ENCODE measurements around the gene VBP1.
A peak's percentile ranks its signal among the peaks of the same experiment; 100 is the strongest.
"Not testable (repeated sequence)": the region's sequence is repeated elsewhere in the genome, so short reads cannot be mapped to it uniquely, and the experiment has no call there.

The VBP1 gene

DNA sequence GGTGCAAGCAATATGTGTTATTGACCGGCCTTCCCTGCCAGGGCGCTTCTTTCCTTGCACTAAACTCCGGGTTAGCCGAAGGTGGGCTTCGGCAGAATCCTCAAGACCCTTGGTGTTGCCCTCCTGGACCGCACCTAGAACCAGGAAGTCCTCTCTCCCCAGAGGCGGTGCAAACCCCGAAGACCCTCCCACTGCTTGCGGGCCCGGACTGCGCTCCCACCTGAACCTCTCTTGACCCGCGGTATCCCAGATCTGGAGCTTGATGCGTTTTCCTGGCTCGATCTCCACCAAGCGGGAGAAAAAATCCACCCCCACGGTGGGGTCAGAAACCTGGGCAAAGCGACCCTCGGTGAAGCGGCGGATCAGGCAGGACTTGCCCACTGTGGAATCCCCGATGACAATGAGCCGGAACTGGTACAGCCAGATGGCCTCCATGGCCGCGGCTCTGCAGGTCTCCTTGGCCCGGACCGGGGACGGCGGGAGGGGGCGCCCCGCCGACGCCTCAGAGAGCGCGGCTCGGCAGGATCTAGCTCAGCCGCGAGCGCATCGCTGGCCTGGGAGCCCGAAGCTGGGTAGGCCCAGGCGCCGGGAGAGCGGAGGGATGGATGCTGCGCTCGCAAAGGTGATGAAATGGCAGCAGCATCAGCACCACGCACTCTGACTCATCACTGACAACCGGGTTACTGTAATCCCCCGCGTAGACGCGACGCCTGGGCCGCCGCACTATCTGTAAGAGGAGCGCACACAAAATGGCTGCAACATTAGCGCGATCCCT, 47.8 kb downstream of the VBP1 start, which contains the start of gene RAB39B:
TSS of gene RAB39B (minus strand) at position 638 of the 775 bp plus-strand sequence. CDS start at position 435, 203 bp downstream.
- TF ChIP-seq, protein P1, sequence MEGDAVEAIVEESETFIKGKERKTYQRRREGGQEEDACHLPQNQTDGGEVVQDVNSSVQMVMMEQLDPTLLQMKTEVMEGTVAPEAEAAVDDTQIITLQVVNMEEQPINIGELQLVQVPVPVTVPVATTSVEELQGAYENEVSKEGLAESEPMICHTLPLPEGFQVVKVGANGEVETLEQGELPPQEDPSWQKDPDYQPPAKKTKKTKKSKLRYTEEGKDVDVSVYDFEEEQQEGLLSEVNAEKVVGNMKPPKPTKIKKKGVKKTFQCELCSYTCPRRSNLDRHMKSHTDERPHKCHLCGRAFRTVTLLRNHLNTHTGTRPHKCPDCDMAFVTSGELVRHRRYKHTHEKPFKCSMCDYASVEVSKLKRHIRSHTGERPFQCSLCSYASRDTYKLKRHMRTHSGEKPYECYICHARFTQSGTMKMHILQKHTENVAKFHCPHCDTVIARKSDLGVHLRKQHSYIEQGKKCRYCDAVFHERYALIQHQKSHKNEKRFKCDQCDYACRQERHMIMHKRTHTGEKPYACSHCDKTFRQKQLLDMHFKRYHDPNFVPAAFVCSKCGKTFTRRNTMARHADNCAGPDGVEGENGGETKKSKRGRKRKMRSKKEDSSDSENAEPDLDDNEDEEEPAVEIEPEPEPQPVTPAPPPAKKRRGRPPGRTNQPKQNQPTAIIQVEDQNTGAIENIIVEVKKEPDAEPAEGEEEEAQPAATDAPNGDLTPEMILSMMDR (IDR thresholded peaks at IDR 0.05; ENCODE audit: low read depth, low read length), result no peak
- H3K4me3 ChIP-seq (ENCODE audit: low read depth, low read length), result peak within 1 kb of the TSS; percentile 20; the same call in 1 of the 2 replicates

- H3K4me3 ChIP-seq (ENCODE audit: low read depth, low read length), result no peak overlapping the region
- TF ChIP-seq, protein P1 (IDR thresholded peaks at IDR 0.05; ENCODE audit: low read depth, low read length), result no peak
These were observed 50.2 kb downstream of the VBP1 start for GRCh38 chrX:155266439-155266838.

- H3K4me3 ChIP-seq (ENCODE audit: low read depth, low read length), result not testable (repeated sequence)
These were observed 51.7 kb downstream of the VBP1 start for GRCh38 chrX:155267995-155268394.

GRCh38 chrX:155270969-155271368, 54.7 kb downstream of the VBP1 start:
- TF ChIP-seq, protein P1 (IDR thresholded peaks at IDR 0.05; ENCODE audit: low read depth, low read length), result no peak
- H3K4me3 ChIP-seq (ENCODE audit: low read depth, low read length), result no peak overlapping the region

DNA sequence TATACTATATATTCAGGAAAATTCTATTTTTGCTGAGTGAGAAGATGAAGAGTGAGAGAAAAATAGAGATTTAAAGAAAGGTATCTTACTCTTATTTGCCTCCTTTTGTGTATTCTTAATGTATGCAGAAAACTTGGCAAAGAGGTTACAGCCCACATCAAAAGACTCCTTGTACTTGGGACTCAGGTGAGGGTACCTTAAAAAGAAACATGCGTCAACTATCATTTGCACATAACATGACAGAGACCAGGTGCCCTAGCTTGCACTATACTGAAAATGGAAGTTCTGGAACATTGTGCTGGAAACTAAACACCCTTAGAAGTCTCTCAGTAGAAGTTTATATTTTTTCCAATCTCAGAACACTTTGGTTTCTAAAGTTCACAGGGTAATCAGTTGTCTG, 63.6 kb downstream of the VBP1 start:
- TF ChIP-seq, protein P1 (IDR thresholded peaks at IDR 0.05; ENCODE audit: low read depth, low read length), result no peak
- H3K4me3 ChIP-seq (ENCODE audit: low read depth, low read length), result no peak overlapping the region

Data from WI38 (cell line).